GM10248 (cell line): ENCODE measurements around the gene TNFAIP8.

Experiments
- CTCF ChIA-PET: fragments of 300-600 bp; sonication (Branson Sonifier 250); formaldehyde crosslinking; extraction: SDS; loops from one replicate; lab custom pipeline; 2021; ENCODE audit warnings: antibody characterized with exemption; lab: Yijun Ruan, JAX
- POLR2A ChIA-PET: fragments of 350-650 bp; sonication (Branson Sonifier 250); formaldehyde crosslinking; extraction: SDS; loops from one replicate; lab custom pipeline; 2020; ENCODE audit warnings: antibody characterized with exemption; lab: Yijun Ruan, JAX
- DNase-seq: peaks from one replicate; pipeline ENCODE4 v3.0.0; 2012; ENCODE audit errors: extremely low spot score
- TF ChIP-seq, protein P1 (sequence below): IDR thresholded peaks from 2 replicates; pipeline ENCODE4 v1.5.1; 2012; ENCODE audit warnings: mild to moderate bottlenecking, low read depth; ENCODE audit errors: extremely low read depth, missing control alignments, control extremely low read depth

Gene TNFAIP8

DNA sequence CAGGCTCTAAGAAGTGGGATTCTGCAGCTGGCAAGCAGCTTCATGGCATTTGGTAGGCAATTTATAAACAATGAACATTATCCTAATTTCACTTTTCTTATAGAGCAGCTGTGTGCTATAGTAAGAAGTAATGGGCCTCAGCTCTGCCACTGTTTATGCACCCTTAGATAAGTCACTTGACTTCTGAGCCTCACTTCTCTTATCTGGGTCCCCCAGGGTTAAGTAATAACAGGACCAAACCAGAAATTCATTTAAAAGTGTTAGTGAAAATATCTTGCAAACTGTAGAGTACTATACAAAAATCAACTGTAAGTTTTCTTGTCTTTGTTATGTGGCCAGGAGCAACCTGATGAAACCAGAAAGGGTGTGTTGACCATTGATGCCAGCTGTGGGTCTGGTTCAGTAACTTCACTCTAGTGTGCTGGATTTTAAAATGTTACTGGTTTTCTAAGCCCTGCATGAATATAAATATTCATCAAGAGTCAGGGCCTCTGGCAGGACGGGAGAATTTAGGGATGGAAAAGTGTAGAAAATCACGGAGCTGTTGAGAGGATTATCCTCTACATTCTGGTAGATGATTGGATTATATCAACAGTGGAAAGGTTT is 24.2 kb downstream of the TNFAIP8 start:
- CTCF ChIA-PET = interaction anchor here (0.8 to 7.0 kb wide), 11 partner anchors 8 to 393 kb away, joined by 3 to 31 read pairs (median 4); no protein-coding TSS in a partner anchor
- DNase-seq = no peak
- POLR2A ChIA-PET = interaction anchor here (0.9 kb wide), 1 partner anchor 12 kb away, joined by 3 read pairs; no protein-coding TSS in a partner anchor
- TF ChIP-seq, protein P1, sequence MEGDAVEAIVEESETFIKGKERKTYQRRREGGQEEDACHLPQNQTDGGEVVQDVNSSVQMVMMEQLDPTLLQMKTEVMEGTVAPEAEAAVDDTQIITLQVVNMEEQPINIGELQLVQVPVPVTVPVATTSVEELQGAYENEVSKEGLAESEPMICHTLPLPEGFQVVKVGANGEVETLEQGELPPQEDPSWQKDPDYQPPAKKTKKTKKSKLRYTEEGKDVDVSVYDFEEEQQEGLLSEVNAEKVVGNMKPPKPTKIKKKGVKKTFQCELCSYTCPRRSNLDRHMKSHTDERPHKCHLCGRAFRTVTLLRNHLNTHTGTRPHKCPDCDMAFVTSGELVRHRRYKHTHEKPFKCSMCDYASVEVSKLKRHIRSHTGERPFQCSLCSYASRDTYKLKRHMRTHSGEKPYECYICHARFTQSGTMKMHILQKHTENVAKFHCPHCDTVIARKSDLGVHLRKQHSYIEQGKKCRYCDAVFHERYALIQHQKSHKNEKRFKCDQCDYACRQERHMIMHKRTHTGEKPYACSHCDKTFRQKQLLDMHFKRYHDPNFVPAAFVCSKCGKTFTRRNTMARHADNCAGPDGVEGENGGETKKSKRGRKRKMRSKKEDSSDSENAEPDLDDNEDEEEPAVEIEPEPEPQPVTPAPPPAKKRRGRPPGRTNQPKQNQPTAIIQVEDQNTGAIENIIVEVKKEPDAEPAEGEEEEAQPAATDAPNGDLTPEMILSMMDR = no peak

DNA sequence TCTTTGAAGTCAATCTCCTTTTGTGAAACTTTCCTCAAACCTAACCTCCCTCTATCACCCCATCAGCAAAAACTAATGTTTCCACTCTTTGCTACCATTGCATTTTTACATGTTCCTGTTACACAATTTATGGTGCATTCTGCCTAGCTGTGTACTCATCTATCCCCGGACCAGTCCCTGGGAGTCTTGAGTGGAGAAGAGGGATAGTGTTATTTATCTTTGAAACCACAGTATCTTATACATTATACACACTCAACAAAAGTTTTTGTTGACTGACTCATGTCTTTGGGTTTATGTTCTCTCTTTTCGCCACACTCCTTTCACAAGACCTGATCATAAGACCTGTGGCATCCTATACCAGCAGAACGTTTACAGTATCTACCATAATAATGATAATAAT is 26.4 kb downstream of the TNFAIP8 start:
- ChIA-PET POLR2A (no interaction called here), CTCF (interaction anchor here (0.9 to 7.0 kb wide), 5 partner anchors 9 to 30 kb away, joined by 3 to 31 read pairs (median 4); no protein-coding TSS in a partner anchor)
- TF ChIP-seq, protein P1 = no peak
- DNase-seq = no peak

DNA sequence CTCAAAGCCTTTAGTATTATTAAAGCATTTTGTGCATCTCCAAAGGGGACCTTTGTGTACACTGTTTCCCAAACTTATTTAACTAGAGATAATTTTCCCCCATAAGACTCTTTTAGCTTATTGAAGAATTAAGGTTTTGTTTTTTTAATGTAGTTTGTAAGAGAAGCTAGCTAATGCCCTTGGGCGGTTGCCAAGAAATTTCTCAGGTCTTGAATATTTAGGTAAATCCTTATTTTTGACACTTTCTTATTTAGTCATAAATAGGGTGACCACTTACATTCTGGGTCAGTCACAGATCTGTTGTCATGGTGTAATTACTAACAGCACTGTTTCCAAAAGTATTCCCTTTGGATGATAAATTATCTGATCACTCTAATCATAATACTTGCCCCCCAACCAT is 27.2 kb downstream of the TNFAIP8 start:
- CTCF ChIA-PET = interaction anchor here (0.9 to 7.0 kb wide), 6 partner anchors 17 to 67 kb away, joined by 3 to 31 read pairs (median 4); no protein-coding TSS in a partner anchor
- POLR2A ChIA-PET = no interaction called here

DNA sequence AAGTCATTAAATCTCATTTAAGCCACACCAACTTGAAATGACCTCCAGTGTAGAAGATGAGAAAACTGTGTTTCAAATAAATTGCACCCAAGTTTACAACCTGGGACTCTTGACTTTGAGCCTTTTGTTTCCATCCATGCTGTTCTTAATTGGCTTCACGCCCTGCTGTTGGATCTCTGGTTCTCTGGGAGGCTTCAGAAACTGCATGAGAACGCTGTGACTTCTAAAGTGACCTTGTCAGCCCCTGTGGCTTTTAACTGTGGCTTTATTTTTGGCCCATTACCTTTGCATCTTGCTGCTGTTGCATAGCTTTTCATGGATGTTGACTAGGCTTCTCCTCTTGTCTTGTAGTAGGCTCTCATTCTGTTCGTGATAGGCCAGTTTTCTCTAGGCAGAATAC is 29.3 kb downstream of the TNFAIP8 start:
- no peak for DNase-seq
- ChIA-PET POLR2A (no interaction called here), CTCF (interaction anchor here (1.7 to 2.6 kb wide), 5 partner anchors 10 to 27 kb away, joined by 5 to 17 read pairs (median 7); no protein-coding TSS in a partner anchor)
- TF ChIP-seq, protein P1 = no peak

More for the DNA sequence above, 27.2 kb downstream of the TNFAIP8 start:
- no peak for DNase-seq
- TF ChIP-seq, protein P1 = no peak

DNA sequence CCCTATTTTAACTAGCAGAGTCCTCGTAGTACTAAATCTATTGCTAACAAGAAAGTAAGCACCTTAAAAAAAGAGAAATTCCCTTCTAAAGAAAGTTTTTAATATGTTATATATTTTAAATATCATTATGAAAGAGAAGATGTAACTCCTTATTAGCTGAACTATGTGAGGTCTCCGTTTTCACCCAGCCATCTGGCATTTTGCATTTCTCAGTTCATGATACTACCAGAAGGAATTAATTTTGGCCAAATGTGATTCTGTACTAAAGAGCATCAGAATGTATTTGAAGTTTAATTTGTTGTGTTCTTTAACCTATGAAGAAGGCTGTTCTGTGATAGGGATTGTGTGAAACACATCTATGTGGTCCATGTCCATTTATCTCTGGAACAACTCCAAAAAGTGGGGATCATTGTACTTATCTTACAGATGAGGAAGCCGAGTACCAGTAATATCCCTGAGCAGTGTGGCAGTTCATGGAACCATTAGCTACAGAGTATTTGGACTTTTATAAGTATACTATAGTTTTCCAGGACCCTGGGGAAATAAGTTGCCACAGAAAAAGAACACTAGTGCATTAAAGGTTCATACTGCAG is 29.8 kb downstream of the TNFAIP8 start:
- DNase-seq = no peak
- POLR2A ChIA-PET = no interaction called here
- CTCF ChIA-PET = interaction anchor here (1.1 to 2.6 kb wide), 6 partner anchors 10 to 70 kb away, joined by 3 to 17 read pairs (median 6); no protein-coding TSS in a partner anchor
- TF ChIP-seq, protein P1 = no peak

DNA sequence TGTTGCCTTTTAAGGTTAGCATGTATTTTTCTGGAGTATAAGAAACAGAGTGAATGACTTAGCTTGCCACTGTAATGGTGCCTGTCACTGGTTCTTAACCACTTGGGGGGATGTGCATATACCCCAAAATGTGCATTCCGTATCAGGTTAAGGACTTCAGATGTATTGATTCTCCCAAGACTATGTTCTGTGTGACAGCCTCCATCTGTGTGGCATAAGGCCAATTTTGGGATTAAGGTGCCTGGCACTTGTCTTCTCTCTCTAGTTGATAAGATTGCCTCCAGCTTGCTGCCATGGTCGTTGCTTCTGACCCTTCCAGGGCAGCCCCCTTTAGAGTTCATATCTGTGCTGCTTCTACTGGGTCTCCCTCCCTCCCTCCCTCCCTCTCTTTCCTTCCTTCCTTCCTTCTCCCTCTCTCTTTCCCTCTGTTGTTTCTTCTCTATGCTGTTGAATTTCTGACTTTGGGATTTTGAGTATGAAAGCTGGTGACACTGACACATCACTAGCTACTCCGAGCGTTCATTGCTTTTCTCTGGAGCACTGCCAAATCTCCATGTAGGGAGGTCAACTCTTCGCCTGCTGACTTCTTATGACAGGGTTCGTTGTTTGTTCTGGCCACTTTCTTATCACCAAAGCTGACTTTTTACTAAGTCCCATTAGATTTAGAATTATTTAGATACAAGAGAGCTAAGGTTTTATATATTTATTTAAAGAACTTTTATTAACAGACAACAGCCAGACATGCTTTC is 31.0 kb downstream of the TNFAIP8 start:
- no peak for DNase-seq
- ChIA-PET CTCF (interaction anchor here (1.1 to 2.6 kb wide), 7 partner anchors 9 to 71 kb away, joined by 3 to 17 read pairs (median 5); partner anchors contain the start of gene TNFAIP8), POLR2A (interaction anchor here (0.6 kb wide), 1 partner anchor 29 kb away, joined by 4 read pairs; no protein-coding TSS in a partner anchor)
- TF ChIP-seq, protein P1 = no peak
